Measurements from ENCODE around the gene SLMAP.
A peak's percentile ranks its signal among the peaks of the same experiment; 100 is the strongest.

Gene SLMAP

GRCh38 chr3:57755741-57756527 is at the start of gene SLMAP:
TSS of gene SLMAP (plus strand) at chr3:57756309. CDS start at chr3:57757652, 1,343 bp downstream.
- DNase-seq = peak; percentile 97

DNA sequence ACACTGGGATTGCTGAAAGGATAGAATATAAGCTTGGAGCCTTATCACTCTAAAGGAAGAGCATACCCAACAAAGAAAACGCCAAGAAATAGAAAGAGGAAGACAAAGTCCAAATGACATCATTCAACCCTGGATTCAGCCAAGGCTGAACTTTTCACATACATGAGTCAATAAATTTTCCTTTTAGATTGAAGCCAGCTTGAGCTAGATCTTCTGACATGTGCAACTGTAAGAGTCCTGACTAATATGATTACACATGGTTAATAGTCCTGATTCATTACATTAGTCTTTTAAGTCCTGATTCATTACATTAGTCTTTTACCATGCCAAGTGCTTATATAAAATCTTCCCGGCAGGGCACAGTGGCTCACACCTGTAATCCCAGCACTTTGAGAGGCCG is 49.6 kb upstream of the SLMAP start:
- no peak for DNase-seq

- DNase-seq = no peak
Measured at GRCh38 chr3:57709031-57709430, 47.1 kb upstream of the SLMAP start.

DNA sequence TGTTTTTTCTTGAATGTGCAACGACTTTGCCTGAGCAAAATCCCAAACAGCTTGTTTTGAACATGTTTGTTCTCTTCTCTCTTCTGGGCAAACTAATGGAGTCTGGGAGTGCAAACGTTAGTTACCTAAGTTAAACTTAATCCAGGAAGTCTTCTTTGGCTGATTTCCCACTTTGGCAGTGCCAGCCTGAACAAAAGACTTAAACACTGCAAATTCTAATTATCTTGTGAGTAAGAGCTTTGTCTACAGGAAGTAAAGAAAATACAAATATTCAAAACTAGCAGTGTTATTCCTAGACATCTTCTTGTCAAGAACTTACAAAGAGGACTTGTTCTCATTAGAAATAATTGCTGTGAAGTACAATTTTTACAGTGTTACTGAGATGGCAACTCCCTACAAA is 46.5 kb upstream of the SLMAP start:
- no peak for DNase-seq

DNA sequence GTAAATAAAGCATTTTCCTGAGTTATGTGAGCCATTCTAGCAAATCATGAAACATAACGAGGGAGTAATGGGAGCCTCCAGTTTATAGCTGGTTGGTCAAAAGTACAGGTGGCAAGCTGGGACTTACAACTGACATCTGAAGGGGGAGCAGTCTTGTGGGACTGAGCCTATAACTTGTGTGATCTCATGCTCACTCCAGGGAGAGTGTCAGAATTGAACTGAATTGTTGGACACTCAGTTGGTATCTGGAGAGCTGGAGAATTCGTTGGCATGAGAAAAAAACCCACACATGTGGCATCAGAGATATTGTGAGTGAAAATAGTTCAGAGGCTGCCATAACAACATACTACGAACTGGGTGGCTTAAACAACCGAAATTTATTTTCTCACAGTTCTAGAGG is 40.4 kb upstream of the SLMAP start:
- no peak for DNase-seq

DNA sequence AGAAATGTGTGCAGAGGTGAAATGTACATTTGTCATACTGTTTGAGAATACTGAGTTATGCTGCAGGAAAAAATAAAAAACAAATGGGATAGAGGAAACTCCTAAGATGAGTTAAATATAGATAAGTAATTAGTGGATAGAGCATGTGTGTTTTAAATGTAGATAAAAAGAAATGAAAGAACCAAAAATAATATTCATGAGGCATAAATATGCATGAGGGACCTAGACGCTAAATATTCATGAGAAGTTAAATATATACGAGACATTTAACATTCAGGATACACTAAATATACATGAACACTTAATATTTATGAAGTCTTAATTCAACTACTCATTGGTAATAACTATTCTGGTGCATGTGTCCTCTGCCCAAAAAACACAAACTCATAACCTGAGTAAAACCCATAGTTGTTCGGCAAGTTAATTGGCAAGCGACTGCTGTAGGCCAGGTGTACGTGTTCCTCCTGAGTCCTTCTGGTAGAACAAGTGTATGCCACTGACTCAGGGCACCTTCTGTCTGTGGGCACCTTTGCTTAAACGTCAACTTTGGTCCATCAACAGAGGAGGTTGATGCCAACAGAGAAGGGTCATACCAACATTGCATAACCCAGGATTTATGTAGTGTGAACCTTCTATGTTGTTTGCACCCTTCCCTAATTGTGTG is 38.8 kb upstream of the SLMAP start:
- no peak for DNase-seq

- no peak for DNase-seq
Measured at GRCh38 chr3:57718118-57718517, 38.0 kb upstream of the SLMAP start.

DNA sequence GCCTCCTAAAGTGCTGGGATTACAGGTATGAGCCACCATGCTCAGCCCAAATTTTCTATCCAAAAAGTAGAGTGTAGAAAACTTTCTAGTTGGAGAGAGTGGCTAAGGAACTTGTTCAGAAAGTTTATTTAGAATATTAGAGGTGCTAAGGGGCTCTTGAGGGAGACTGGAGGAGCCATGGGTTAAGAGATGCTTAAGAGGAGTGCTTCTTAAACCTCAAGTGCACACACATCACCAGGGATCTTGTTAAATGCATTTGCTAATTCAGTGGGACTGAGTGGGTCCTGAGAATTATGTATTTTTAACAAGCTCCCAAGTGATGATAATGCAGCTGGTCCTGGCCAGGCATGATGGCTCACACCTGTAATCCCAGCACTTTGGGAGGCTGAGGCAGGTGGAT is 29.7 kb upstream of the SLMAP start:
- DNase-seq = no peak

- DNase-seq = no peak
Measured at GRCh38 chr3:57727106-57727505, 29.0 kb upstream of the SLMAP start.

GRCh38 chr3:57729334-57730045 is 26.6 kb upstream of the SLMAP start:
- no peak for DNase-seq

DNA sequence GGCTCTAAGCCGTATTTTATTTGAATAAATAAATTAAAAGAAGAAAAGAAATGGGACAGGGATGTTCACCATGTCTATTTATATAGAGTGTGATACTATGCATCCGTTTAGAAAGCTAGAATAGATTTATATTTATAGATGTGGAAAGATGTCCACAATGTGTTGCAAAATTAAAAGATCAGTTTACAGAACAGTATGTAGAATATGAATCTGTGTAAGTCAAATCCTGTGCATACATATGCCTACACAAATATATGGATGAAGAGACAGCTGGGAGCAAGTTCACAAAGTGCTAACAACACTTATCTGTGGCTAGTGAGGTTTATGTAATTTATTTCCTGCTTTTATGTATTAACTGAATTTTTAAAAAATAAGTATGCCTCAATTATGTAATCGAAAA is 25.4 kb upstream of the SLMAP start:
- no peak for DNase-seq

- DNase-seq = no peak
Measured at GRCh38 chr3:57731311-57731710, 24.8 kb upstream of the SLMAP start.

DNA sequence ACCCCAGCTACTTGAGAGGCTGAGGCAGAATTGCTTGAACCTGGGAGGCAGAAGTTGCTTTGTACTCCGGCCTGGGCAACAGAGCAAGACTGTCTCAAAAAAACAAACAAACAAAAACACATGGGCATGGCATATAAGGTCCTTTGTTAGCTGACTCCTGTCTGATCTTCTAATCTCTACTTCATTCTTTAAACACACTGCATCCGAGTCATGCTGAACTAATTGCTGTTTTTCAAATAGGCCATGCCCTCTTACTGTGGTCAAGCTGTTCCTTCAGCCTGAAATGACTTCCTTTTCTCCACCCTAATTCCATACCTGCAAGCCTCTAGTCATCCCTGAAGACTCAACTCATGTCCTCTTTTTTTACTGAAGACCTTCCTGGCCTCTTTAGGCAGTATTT is 22.3 kb upstream of the SLMAP start:
- peak; percentile 58 for DNase-seq

DNA sequence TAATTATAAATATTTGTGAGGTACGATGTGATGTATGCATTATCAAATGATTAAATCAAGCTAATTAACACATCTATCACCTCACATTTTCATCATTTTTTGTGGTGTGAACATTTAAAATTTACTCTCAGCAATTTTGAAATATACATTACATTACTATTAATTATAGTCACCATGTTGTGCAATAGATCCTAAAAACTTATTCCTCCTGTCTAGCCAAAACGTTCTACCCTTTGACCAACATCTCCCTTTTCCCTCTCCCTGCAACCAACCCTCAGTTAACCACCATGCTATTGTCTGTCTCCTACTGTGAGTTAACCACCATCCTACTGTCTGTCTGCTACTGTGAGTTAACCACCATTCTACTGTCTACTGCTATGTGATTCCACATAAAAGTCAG is 20.7 kb upstream of the SLMAP start:
- DNase-seq = no peak

GRCh38 chr3:57737840-57738239 is 18.3 kb upstream of the SLMAP start:
- no peak for DNase-seq

- no peak for DNase-seq
Measured at GRCh38 chr3:57738391-57738790, 17.7 kb upstream of the SLMAP start.

- DNase-seq = no peak
Measured at GRCh38 chr3:57740027-57740426, 16.1 kb upstream of the SLMAP start.

- DNase-seq = no peak
Measured at GRCh38 chr3:57743496-57743895, 12.6 kb upstream of the SLMAP start.

GRCh38 chr3:57745101-57745500 is 11.0 kb upstream of the SLMAP start:
- DNase-seq = no peak

DNA sequence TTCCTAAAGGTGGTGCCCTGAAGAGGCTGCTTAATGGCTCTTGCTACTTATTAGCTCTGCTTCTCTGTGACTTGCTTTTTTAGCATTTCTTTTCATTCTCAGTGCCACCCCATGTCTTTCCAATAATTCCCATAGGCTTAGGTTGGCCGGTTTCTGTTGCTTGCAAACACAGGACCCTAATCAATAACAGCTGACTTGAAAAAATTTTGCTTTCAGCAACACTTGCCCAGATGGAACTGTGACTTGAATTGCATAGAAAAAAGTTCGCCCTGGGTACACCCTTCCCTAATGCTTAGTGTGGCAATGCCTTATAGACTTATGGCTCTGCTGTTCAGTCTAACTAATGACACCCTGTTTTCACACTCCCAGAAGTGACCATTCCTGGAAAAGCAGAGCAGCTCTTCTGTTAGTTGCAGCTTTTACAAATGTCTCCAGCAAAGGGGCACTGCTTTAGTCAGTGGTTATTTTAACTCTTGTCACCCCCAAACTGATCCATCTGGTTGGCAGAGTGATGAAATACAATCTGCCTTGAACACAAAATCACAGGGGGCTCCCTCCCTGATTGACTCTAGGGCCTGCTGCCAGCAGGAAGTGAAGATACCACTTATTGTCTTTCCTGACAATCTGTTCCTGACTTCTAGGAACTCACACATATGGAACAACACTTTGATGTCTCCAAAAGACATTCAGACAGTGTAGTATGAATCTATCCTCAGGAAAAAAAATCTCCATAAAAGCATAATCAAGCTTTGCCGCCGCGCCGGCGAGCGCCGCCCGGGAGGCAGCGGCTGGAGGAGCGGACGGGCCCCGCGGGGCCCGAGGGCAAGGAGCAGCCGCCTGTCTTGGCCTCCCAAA is 9.7 kb upstream of the SLMAP start:
- no peak for DNase-seq

- DNase-seq = no peak
Measured at GRCh38 chr3:57749542-57749941, 6.6 kb upstream of the SLMAP start.

DNA sequence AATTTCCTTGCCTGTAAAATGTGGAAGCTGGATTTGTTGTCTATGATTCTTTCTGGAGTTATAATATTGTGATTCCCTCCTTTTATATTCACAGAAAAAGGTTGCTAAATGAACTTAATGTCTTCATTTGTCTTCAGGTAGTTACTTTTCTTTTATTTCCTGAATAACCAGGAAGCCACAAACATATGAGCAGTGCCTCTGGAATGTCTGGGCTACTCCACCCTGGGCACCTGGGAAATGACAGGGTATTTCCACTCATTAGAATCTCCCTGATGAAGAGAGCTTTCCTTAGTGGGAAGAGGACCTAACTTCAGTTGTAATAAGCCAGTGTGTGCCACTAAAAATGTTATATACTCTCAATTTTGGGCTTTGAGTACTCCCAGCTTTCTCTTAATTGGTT is 3.8 kb upstream of the SLMAP start:
- peak; percentile 65 for DNase-seq

DNA sequence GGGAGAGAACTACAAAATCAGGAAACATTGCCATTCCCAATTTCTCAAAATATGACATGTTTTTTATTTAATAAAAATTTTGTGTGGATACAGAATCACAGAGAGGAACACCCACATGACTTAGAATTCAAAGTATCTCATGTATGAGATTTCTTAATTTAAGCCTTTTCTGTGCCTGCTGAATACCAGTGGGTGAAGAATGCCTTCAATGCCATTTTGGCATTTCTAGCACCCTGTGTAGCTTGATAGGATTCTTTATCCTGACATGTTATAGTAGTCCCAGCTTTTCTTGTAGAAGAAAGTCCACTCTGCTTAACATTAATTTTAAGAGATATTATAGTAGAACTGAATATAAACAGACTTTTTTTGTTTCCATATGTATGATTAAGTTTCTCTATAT is 3.1 kb upstream of the SLMAP start:
- DNase-seq = no peak

Data from islet precursor cell (in vitro differentiated cells).